Activated B cell treated with CpG ODN at 0.5 μM for 24 hours (primary cell): ENCODE results near the gene CRHR1. TPM values are rescaled to one million over a fixed set of nuclear protein-coding genes. Genes with fewer than 3 reads are reported as not detected.

Source experiments
- ATAC-seq: fragments of 200-7000 bp; cut with Tn5 transposase; one replicate; pipeline ENCODE4 v1.10.0; 2021; ENCODE audit warnings: low read depth, mild to moderate bottlenecking, moderate library complexity
- CTCF ChIA-PET: fragments of 350-600 bp; sonication (Branson Sonifier 250); formaldehyde crosslinking; loops from one replicate; lab custom pipeline; 2021; ENCODE audit warnings: antibody characterized with exemption; lab: Charles Lee
- POLR2A ChIA-PET: fragments of 350-600 bp; sonication (Branson Sonifier 250); formaldehyde crosslinking; loops from one replicate; lab custom pipeline; 2021; ENCODE audit warnings: antibody characterized with exemption; lab: Charles Lee
- DNase-seq: peaks from one replicate; pipeline ENCODE4 v3.0.0; 2022
- H3K27ac Mint-ChIP-seq: one replicate; pipeline ENCODE4 v1.8.0; 2020; ENCODE audit warnings: mixed read lengths
- H3K27me3 Mint-ChIP-seq: one replicate; pipeline ENCODE4 v1.8.0; 2021; ENCODE audit warnings: mixed read lengths
- H3K36me3 Mint-ChIP-seq: one replicate; pipeline ENCODE4 v1.8.0; 2021; ENCODE audit warnings: low read depth, mixed read lengths
- H3K4me1 Mint-ChIP-seq: one replicate; pipeline ENCODE4 v1.8.0; 2021; ENCODE audit warnings: mixed read lengths
- H3K4me3 Mint-ChIP-seq: one replicate; pipeline ENCODE4 v1.8.0; 2020; ENCODE audit warnings: mild to moderate bottlenecking, mixed read lengths
- H3K9me3 Mint-ChIP-seq: one replicate; pipeline ENCODE4 v1.8.0; 2020; ENCODE audit warnings: mixed read lengths
- CTCF ChIP-seq: fragments of 200-600 bp; IDR thresholded peaks from one replicate; pipeline ENCODE4 v1.8.0; 2022; ENCODE audit warnings: antibody characterized with exemption, mild to moderate bottlenecking
- intact Hi-C: fragments of 100-400 bp; cut with micrococcal nuclease; formaldehyde crosslinking; loops from one replicate; pipeline ENCODE4 v1.15.1; 2024
- total RNA-seq: library from RNA; stranded (reverse); gene quantifications from 2 replicates; pipeline ENCODE4 v1.2.3, GENCODE V29; 2022

The CRHR1 gene
- total RNA-seq, 1 donor from 2014 or later: not detected

DNA sequence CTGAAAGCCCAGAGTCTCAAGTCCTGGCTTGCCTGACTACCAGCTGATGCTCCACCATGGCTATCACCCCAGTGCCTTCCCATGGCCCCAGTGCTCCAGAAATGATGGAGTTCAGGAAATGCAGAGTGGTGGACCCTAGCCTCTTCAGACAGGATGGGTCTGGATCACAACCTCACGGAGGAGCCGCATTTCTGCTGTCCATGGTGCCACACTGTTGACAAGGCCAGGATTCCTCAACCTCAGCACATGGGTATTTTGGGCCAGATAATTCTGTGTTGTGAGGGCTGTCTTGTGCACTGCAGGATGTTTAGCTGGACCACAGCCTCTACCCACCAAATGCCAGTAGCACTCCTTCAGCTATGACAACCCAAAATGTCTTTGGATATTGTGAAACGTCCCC lies 6.7 kb upstream of the CRHR1 start:
- Mint-ChIP-seq H3K4me3 (no peak overlapping the region), H3K27ac (no peak overlapping the region), H3K9me3 (no peaks in the 10 kb centered on the region), H3K27me3 (peaks cover 46% of the 10 kb centered on the region), H3K4me1 (no peaks in the 10 kb centered on the region), H3K36me3 (no peaks in the 10 kb centered on the region)
- no peak for TF ChIP-seq CTCF
- intact Hi-C loops: no loop called here
- no peak for ATAC-seq
- no peak for DNase-seq
- ChIA-PET CTCF (no interaction called here), POLR2A (no interaction called here)

- no peak for TF ChIP-seq CTCF
- Mint-ChIP-seq H3K4me1 (peaks cover 11% of the 10 kb centered on the region), H3K4me3 (no peak overlapping the region), H3K27ac (no peak overlapping the region), H3K9me3 (no peaks in the 10 kb centered on the region), H3K27me3 (peaks cover 51% of the 10 kb centered on the region), H3K36me3 (no peaks in the 10 kb centered on the region)
- intact Hi-C loops: loop anchor here (10.0 kb wide), 2 partner anchors 86 to 484 kb away; no protein-coding TSS in a partner anchor
- ATAC-seq (no peak), DNase-seq (no peak)
- ChIA-PET POLR2A (interaction anchor here (0.6 kb wide), 1 partner anchor 175 kb away, joined by 3 read pairs; no protein-coding TSS in a partner anchor), CTCF (no interaction called here)
Measured at GRCh38 chr17:45780921-45781320, 3.2 kb upstream of the CRHR1 start.

- intact Hi-C loops: loop anchor here (10.0 kb wide), 2 partner anchors 88 to 482 kb away; no protein-coding TSS in a partner anchor
- H3K36me3 Mint-ChIP-seq: no peaks in the 10 kb centered on the region
Measured at GRCh38 chr17:45782889-45783592, 1.1 kb upstream of the CRHR1 start.

DNA sequence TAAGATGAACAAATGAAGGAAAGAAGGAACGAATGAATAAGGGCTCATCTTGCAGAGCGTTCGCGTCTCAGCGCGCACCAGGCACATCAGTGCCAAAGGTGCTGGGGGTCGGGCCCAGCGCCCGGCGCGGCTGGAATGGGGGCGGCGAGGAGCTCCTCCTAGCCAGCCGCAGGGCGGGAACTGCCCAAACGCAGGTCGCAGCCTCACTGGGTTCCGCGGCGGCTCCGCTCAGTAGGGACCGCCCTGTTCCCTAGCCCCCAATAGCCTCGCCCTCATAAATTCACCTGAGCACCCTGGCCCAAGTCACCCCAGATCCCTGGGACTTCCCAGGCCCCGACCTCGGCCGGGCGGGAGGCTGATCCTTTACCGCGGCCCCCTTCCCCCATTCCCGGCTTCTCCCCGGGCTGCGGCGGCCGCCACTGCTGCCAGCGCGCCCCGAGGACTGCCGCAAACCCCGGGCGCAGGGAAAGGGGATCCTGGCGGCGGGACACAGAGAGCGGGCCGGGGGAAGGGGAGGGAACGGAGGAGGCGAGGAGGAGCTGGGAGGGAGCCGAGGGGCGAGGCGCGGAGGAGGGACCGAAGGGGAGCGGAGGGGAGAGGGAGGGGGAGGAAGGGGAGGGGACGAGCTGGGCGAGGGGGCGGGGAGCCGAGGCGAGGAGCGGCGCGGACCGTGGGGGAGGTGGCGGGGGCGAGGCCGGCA lies 377 bp upstream of the CRHR1 start:
- Mint-ChIP-seq H3K4me3 (peak overlapping the region; percentile 66), H3K4me1 (peaks cover 11% of the 10 kb centered on the region), H3K27ac (no peak overlapping the region), H3K36me3 (no peaks in the 10 kb centered on the region), H3K9me3 (no peaks in the 10 kb centered on the region), H3K27me3 (peaks cover 60% of the 10 kb centered on the region)
- intact Hi-C loops: loop anchor here (10.0 kb wide), 2 partner anchors 89 to 481 kb away; no protein-coding TSS in a partner anchor
- CTCF ChIA-PET: no interaction called here
- POLR2A ChIA-PET: interaction anchor here (0.6 kb wide), 1 partner anchor 1740 kb away, joined by 3 read pairs; no protein-coding TSS in a partner anchor
- peak; percentile 31 for ATAC-seq
- TF ChIP-seq CTCF: no peak
- no peak for DNase-seq

More at GRCh38 chr17:45782889-45783592, 1.1 kb upstream of the CRHR1 start:
- DNase-seq (no peak), ATAC-seq (no peak)
- H3K4me3 Mint-ChIP-seq: peak overlapping the region; percentile 66
- POLR2A ChIA-PET: no interaction called here
- TF ChIP-seq CTCF: no peak
- CTCF ChIA-PET: no interaction called here
- peaks cover 58% of the 10 kb centered on the region for H3K27me3 Mint-ChIP-seq
- peaks cover 11% of the 10 kb centered on the region for H3K4me1 Mint-ChIP-seq
- H3K27ac Mint-ChIP-seq: no peak overlapping the region
- no peaks in the 10 kb centered on the region for H3K9me3 Mint-ChIP-seq
